ENCODE results near the gene RASGRF2. TPM values are rescaled to one million over a fixed set of nuclear protein-coding genes. Genes with fewer than 3 reads are reported as not detected.

The RASGRF2 gene
- total and polyA plus RNA-seq, 2 of the 13 experiments (the other 11 are each of a cell fraction or from before 2014, with no cell fraction given) = 23.6 to 29.0 TPM

- 0 out of 2 replicates have a peak, but pooled peaks have one; percentile 59 for TF ChIP-seq ZNF800 (CRISPR knock-in tag; IDR thresholded peaks at IDR 0.05)
- TF ChIP-seq, protein P1, sequence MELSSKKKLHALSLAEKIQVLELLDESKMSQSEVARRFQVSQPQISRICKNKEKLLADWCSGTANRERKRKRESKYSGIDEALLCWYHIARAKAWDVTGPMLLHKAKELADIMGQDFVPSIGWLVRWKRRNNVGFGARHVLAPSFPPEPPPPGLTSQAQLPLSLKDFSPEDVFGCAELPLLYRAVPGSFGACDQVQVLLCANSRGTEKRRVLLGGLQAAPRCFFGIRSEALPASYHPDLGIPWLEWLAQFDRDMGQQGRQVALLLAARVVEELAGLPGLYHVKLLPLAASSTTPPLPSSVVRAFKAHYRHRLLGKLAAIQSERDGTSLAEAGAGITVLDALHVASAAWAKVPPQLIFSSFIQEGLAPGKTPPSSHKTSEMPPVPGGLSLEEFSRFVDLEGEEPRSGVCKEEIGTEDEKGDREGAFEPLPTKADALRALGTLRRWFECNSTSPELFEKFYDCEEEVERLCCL (CRISPR knock-in tag; IDR thresholded peaks at IDR 0.05; ENCODE audit: borderline replicate concordance) = no peak
- TF ChIP-seq KLF12 (CRISPR knock-in tag; IDR thresholded peaks at IDR 0.05; ENCODE audit: borderline replicate concordance) = no peak
- no peak for TF ChIP-seq PRPF4 (IDR thresholded peaks at IDR 0.05; ENCODE audit: low read depth, low read length, poor library complexity, severe bottlenecking)
- TF ChIP-seq ZHX2 (IDR thresholded peaks at IDR 0.05; ENCODE audit: low read depth) = no peak
- no peak for TF ChIP-seq ZHX2 (CRISPR knock-in tag; IDR thresholded peaks at IDR 0.05; ENCODE audit: borderline replicate concordance)
- TF ChIP-seq, protein P2, sequence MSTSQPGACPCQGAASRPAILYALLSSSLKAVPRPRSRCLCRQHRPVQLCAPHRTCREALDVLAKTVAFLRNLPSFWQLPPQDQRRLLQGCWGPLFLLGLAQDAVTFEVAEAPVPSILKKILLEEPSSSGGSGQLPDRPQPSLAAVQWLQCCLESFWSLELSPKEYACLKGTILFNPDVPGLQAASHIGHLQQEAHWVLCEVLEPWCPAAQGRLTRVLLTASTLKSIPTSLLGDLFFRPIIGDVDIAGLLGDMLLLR (CRISPR knock-in tag; IDR thresholded peaks at IDR 0.05) = no peak
- TF ChIP-seq U2AF2 (IDR thresholded peaks at IDR 0.05; ENCODE audit: low read depth, low read length) = no peak
- no peak for TF ChIP-seq ARNT2 (CRISPR knock-in tag; IDR thresholded peaks at IDR 0.05; ENCODE audit: low read depth)
- no peak for TF ChIP-seq ZNF605 (CRISPR knock-in tag; IDR thresholded peaks at IDR 0.05)
- TF ChIP-seq ZNF253 (CRISPR knock-in tag; IDR thresholded peaks at IDR 0.05; ENCODE audit: borderline replicate concordance) = no peak
- TF ChIP-seq TERF1 (CRISPR knock-in tag; IDR thresholded peaks at IDR 0.05) = no peak
- no peak for TF ChIP-seq PITX1 (CRISPR knock-in tag; IDR thresholded peaks at IDR 0.05)
- TF ChIP-seq GFI1 (CRISPR knock-in tag; IDR thresholded peaks at IDR 0.05; ENCODE audit: borderline replicate concordance) = 0 out of 2 replicates have a peak, but pooled peaks have one; percentile 12
These were observed 273.0 kb downstream of the RASGRF2 start, which contains the start of gene CKMT2 (continued) for GRCh38 chr5:81233080-81233634.

Data from HepG2 (cell line).